GM12864 (cell line): ENCODE results near the gene CRTC2.

Experiments
- DNase-seq: peaks from one replicate; pipeline ENCODE4 v3.0.0-alpha.2; 2011; ENCODE audit warnings: low read depth
- H3K4me3 ChIP-seq: 2 replicates; pipeline ENCODE4 v1.5.1; 2011; ENCODE audit warnings: mild to moderate bottlenecking, low read depth, low read length, control low read depth
- TF ChIP-seq, protein P1 (sequence below): IDR thresholded peaks from 2 replicates; pipeline ENCODE4 v1.5.1; 2011; ENCODE audit warnings: low read depth, mild to moderate bottlenecking, moderate library complexity, low read length, control low read depth, inconsistent platforms; ENCODE audit errors: missing control alignments

CRTC2 gene

DNA sequence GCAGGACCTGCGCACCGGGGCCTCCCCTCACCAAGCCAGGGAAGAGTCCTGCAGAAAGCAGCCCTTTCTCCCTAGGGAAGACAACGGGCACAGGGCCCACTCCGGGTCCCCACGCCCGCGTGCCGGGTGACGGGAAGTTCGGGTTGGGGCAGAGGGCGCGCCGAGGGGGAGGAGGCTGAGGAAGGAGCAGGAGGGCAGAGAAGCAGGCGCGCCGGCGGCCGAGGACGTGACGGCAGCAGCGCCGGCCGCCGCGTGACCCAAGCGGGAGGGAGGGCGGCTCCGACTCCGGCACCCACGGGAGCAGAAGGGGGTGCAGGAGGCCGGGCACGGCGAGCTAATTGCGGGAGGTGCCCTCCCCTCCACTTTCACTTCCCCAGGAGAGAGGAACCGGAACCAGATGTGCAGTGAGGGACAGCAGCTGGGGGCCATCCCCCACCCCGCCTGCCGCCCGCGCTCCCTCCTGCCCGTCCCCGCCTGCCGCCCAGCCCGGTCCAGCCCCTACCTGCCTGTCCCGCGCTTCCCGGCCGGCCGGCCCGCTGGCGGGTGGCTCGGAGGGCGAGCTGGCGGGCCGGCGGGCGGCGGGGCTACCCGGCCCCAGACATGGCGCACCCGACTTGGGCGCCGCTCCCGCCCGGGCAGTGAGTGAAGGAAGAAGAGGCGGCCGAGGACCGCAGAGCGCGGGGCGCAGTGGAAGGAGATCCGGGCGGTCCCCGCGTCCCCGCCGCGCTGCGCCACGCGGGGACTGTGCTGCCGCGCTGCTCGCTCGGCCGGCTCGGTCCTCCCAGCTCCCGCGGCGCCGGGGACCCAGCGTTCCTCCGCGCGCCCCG, 12.4 kb downstream of the CRTC2 start:
- peak overlapping the region; percentile 78 for H3K4me3 ChIP-seq
- DNase-seq, result peak; percentile 86

GRCh38 chr1:153945131-153945794, 13.1 kb downstream of the CRTC2 start:
- no peak for DNase-seq
- TF ChIP-seq, protein P1, sequence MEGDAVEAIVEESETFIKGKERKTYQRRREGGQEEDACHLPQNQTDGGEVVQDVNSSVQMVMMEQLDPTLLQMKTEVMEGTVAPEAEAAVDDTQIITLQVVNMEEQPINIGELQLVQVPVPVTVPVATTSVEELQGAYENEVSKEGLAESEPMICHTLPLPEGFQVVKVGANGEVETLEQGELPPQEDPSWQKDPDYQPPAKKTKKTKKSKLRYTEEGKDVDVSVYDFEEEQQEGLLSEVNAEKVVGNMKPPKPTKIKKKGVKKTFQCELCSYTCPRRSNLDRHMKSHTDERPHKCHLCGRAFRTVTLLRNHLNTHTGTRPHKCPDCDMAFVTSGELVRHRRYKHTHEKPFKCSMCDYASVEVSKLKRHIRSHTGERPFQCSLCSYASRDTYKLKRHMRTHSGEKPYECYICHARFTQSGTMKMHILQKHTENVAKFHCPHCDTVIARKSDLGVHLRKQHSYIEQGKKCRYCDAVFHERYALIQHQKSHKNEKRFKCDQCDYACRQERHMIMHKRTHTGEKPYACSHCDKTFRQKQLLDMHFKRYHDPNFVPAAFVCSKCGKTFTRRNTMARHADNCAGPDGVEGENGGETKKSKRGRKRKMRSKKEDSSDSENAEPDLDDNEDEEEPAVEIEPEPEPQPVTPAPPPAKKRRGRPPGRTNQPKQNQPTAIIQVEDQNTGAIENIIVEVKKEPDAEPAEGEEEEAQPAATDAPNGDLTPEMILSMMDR, result no peak
- H3K4me3 ChIP-seq, result peak overlapping the region; percentile 78

More for the DNA sequence above, 12.4 kb downstream of the CRTC2 start:
- TF ChIP-seq, protein P1, result no peak

DNA sequence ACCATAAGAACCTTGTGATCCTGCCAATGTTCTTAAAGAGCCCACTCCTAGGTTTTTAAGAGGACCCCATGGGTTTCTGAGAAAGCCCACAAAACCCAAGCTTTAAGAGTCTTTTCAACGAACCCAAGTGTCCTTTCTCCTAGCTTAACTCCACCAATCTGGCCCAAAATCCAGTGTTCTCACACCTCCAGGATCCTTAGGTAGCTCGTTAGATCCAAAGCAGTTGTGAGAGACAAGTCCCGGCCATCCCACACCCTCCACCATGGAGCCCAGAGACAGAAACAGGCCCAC, 13.6 kb downstream of the CRTC2 start:
- H3K4me3 ChIP-seq, result peak overlapping the region; percentile 78
- no peak for DNase-seq
- TF ChIP-seq, protein P1, result no peak

GRCh38 chr1:153944005-153944826, 14.2 kb downstream of the CRTC2 start:
- DNase-seq, result no peak
- TF ChIP-seq, protein P1, result no peak
- H3K4me3 ChIP-seq, result peak overlapping the region; percentile 78

- TF ChIP-seq, protein P1, result no peak
- no peak for DNase-seq
- no peak overlapping the region for H3K4me3 ChIP-seq
Observed at GRCh38 chr1:153942766-153943549, 15.5 kb downstream of the CRTC2 start.

- no peak for DNase-seq
- no peak overlapping the region for H3K4me3 ChIP-seq
- TF ChIP-seq, protein P1, result no peak
Observed at GRCh38 chr1:153941826-153942725, 16.3 kb downstream of the CRTC2 start.
